CD14-positive monocyte (primary cell): ENCODE measurements around the gene NOX1. TPM values are rescaled to one million over a fixed set of nuclear protein-coding genes. Genes with fewer than 3 reads are reported as not detected.

Source experiments
- DNase-seq, 3 donors: peaks; one replicate each; pipeline ENCODE4 v3.0.0-alpha.2; 2011 to 2022
- H2AFZ ChIP-seq: 2 replicates; pipeline ENCODE4 v1.6.0; 2012; ENCODE audit warnings: mild to moderate bottlenecking, low read depth, low read length, inconsistent platforms; ENCODE audit not compliant: insufficient read depth, poor library complexity, severe bottlenecking
- H3K27ac ChIP-seq, 2 donors: 1 replicate in 1 of 2; 2 replicates in 1 of 2; pipeline ENCODE4 v1.5.1; 2012 to 2013; ENCODE audit warnings: low read length in 2 of 2, control low read depth in 1 of 2, inconsistent platforms in 1 of 2, low read depth in 1 of 2, mild to moderate bottlenecking in 1 of 2
- H3K27me3 ChIP-seq, 2 donors: one replicate each; pipeline versions ENCODE4 v1.6.0 to v1.6.1; 2011 to 2013; ENCODE audit warnings: low read length in 2 of 2; ENCODE audit not compliant: control insufficient read depth in 2 of 2, insufficient read depth in 2 of 2
- H3K36me3 ChIP-seq, 2 donors: replicated peaks in 1 of 2; 1 replicate in 1 of 2; 2 replicates in 1 of 2; pipeline versions ENCODE4 v1.5.1 to v1.6.1; 2012 to 2013; ENCODE audit warnings: low read length in 2 of 2, control low read depth in 1 of 2, inconsistent platforms in 1 of 2, mild to moderate bottlenecking in 1 of 2; ENCODE audit not compliant: insufficient read depth in 2 of 2, control insufficient read depth in 1 of 2
- H3K4me1 ChIP-seq, 2 donors: 1 replicate in 1 of 2; 2 replicates in 1 of 2; pipeline versions ENCODE4 v1.5.1 to v1.6.1; 2012 to 2013; ENCODE audit warnings: low read length in 2 of 2, control low read depth in 1 of 2, inconsistent platforms in 1 of 2, mild to moderate bottlenecking in 1 of 2, moderate library complexity in 1 of 2; ENCODE audit not compliant: insufficient read depth in 2 of 2, control insufficient read depth in 1 of 2
- H3K4me2 ChIP-seq: replicated peaks from 2 replicates; pipeline ENCODE3; 2012; ENCODE audit warnings: low read length, moderate library complexity, mild to moderate bottlenecking; ENCODE audit not compliant: poor library complexity, severe bottlenecking; ENCODE audit errors: extremely low read depth
- H3K4me3 ChIP-seq, 3 experiments: fragments of 200-600 bp in 1 of 3; sonication (generic) in 1 of 3; replicated peaks in 1 of 3; 1 replicate in 2 of 3; 2 replicates in 1 of 3; pipeline ENCODE4 v1.5.1; 2011 to 2013; ENCODE audit warnings: low read length in 3 of 3, mild to moderate bottlenecking in 3 of 3, control low read depth in 2 of 3, low read depth in 2 of 3, inconsistent platforms in 1 of 3, moderate library complexity in 1 of 3
- H3K79me2 ChIP-seq: 2 replicates; pipeline ENCODE4 v1.6.0; 2012; ENCODE audit warnings: mild to moderate bottlenecking, control low read depth, inconsistent platforms, low read length, moderate library complexity; ENCODE audit not compliant: insufficient read depth
- H3K9ac ChIP-seq: 2 replicates; pipeline ENCODE4 v1.6.0; 2017; ENCODE audit warnings: low read length, mild to moderate bottlenecking; ENCODE audit not compliant: insufficient read depth, poor library complexity, severe bottlenecking
- H3K9me3 ChIP-seq, 2 donors: replicated peaks in 1 of 2; 1 replicate in 1 of 2; 2 replicates in 1 of 2; pipeline versions ENCODE4 v1.5.1 to v1.6.1; 2012 to 2013; ENCODE audit warnings: low read length in 2 of 2, control low read depth in 1 of 2; ENCODE audit not compliant: control insufficient read depth in 1 of 2, insufficient read depth in 1 of 2
- H4K20me1 ChIP-seq: 2 replicates; pipeline ENCODE4 v1.6.0; 2012; ENCODE audit warnings: mild to moderate bottlenecking, low read length, control low read depth, moderate library complexity; ENCODE audit not compliant: insufficient read depth
- H3K27ac Mint-ChIP-seq, 7 donors: one replicate each; pipeline ENCODE4 v1.8.0; 2020; ENCODE audit warnings: mild to moderate bottlenecking in 7 of 7, mixed read lengths in 7 of 7, moderate library complexity in 6 of 7, inconsistent platforms in 2 of 7
- H3K27me3 Mint-ChIP-seq, 3 donors: one replicate each; pipeline ENCODE4 v1.8.0; 2021 to 2022; ENCODE audit warnings: low read depth in 3 of 3, mild to moderate bottlenecking in 3 of 3, mixed read lengths in 3 of 3, moderate library complexity in 3 of 3, inconsistent platforms in 1 of 3
- H3K36me3 Mint-ChIP-seq, 2 donors: one replicate each; pipeline ENCODE4 v1.8.0; 2020; ENCODE audit warnings: mixed read lengths in 2 of 2, inconsistent platforms in 1 of 2, mild to moderate bottlenecking in 1 of 2
- H3K4me1 Mint-ChIP-seq: one replicate; pipeline ENCODE4 v1.8.0; 2020; ENCODE audit warnings: mild to moderate bottlenecking, mixed read lengths
- H3K4me3 Mint-ChIP-seq, 2 donors: one replicate each; pipeline ENCODE4 v1.8.0; 2020; ENCODE audit warnings: mild to moderate bottlenecking in 2 of 2, mixed read lengths in 2 of 2, moderate library complexity in 1 of 2
- H3K9me3 Mint-ChIP-seq, 7 donors: one replicate each; pipeline ENCODE4 v1.8.0; 2020 to 2022; ENCODE audit warnings: mixed read lengths in 7 of 7, mild to moderate bottlenecking in 6 of 7, moderate library complexity in 6 of 7, inconsistent platforms in 2 of 7
- CTCF ChIP-seq: fragments of 200-600 bp; IDR thresholded peaks from one replicate; pipeline ENCODE4 v1.8.0; 2022; ENCODE audit warnings: antibody characterized with exemption, mild to moderate bottlenecking
- WGBS: methylation state at CpG from one replicate; pipeline ENCODE4 v1.1.5; 2013; ENCODE audit warnings: missing lambda C conversion rate; ENCODE audit not compliant: insufficient coverage; 5-methylcytosine and 5-hydroxymethylcytosine counted together
- intact Hi-C, 2 donors: fragments of 100-400 bp; cut with micrococcal nuclease; formaldehyde crosslinking; loops; one replicate each; pipeline versions ENCODE4 v1.15.0 to v1.15.1; 2023
- polyA plus RNA-seq, 3 donors: library from polyadenylated mRNA; depleted of rRNA in 1 of 3; unstranded in 2 of 3; stranded (reverse) in 1 of 3; fragments of 300-500 nt in 2 of 3; fragments of >200 nt in 1 of 3; fragmentation: Illumina TruSeq in 2 of 3; gene quantifications; 1 replicate in 2 of 3; 2 replicates in 1 of 3; pipeline ENCODE4 v1.2.3, GENCODE V29; 2012 to 2021

Gene NOX1
- polyA plus RNA-seq, 3 donors, result not detected

GRCh38 chrX:100895365-100896075, 21.4 kb upstream of the NOX1 start:
- Histone ChIP-seq H4K20me1 (no peaks in the 10 kb centered on the region), H3K27me3 (no peaks in the 10 kb centered on the region), H2AFZ (no peak overlapping the region), H3K79me2 (no peaks in the 10 kb centered on the region), H3K27ac (no peak overlapping the region), H3K36me3 (no peaks in the 10 kb centered on the region), H3K4me2 (no peak overlapping the region), H3K4me3 (no peak overlapping the region), H3K9me3 (no peaks in the 10 kb centered on the region), H3K4me1 (no peaks in the 10 kb centered on the region), H3K9ac (no peak overlapping the region)
- no peak for DNase-seq
- intact Hi-C loops, result no loop called here
- Mint-ChIP-seq H3K4me1 (no peaks in the 10 kb centered on the region), H3K9me3 (no peaks in the 10 kb centered on the region), H3K27ac (no peak overlapping the region), H3K36me3 (no peaks in the 10 kb centered on the region), H3K4me3 (no peak overlapping the region), H3K27me3 (peaks cover 0 to 2% (median 2%) of the 10 kb centered on the region in 3 donors)
- TF ChIP-seq CTCF, result no peak
- WGBS, result no CpG with 5 or more reads among the region's 5 CpGs

- Mint-ChIP-seq H3K4me1 (no peaks in the 10 kb centered on the region), H3K27ac (no peak overlapping the region), H3K27me3 (peaks cover 0 to 7% (median 4%) of the 10 kb centered on the region in 3 donors), H3K36me3 (no peaks in the 10 kb centered on the region), H3K4me3 (no peak overlapping the region), H3K9me3 (peaks cover 0 to 4% (median 0%) of the 10 kb centered on the region in 7 donors)
- DNase-seq, result no peak
- H3K27ac ChIP-seq, result no peak overlapping the region
- intact Hi-C loops, result no loop called here
- WGBS, result no CpG with 5 or more reads among the region's 4 CpGs
- no peaks in the 10 kb centered on the region for H3K9me3 ChIP-seq
- H3K27me3 ChIP-seq, result no peaks in the 10 kb centered on the region
- H3K79me2 ChIP-seq, result no peaks in the 10 kb centered on the region
- no peak overlapping the region for H3K4me2 ChIP-seq
- no peak overlapping the region for H3K4me3 ChIP-seq
- no peak for TF ChIP-seq CTCF
- no peaks in the 10 kb centered on the region for H3K36me3 ChIP-seq
- no peak overlapping the region for H2AFZ ChIP-seq
- no peak overlapping the region for H3K9ac ChIP-seq
- no peaks in the 10 kb centered on the region for H4K20me1 ChIP-seq
- no peaks in the 10 kb centered on the region for H3K4me1 ChIP-seq
Observed at GRCh38 chrX:100883654-100884053, 9.5 kb upstream of the NOX1 start.
